Left ventricle myocardium inferior (tissue), 1 donor: ENCODE results near the gene RASA3. TPM values are rescaled to one million over a fixed set of nuclear protein-coding genes. Genes with fewer than 3 reads are reported as not detected.

ENCODE experiments used
- DNase-seq: peaks from one replicate; pipeline ENCODE4 v3.0.0-alpha.2; 2020
- H3K27ac ChIP-seq: fragments of 200-600 bp; replicated peaks from 2 replicates; pipeline ENCODE4 v1.8.0; 2021
- H3K27me3 ChIP-seq: fragments of 200-600 bp; 2 replicates; pipeline ENCODE4 v1.8.0; 2021; ENCODE audit warnings: low read depth
- H3K36me3 ChIP-seq: fragments of 200-600 bp; 2 replicates; pipeline ENCODE4 v1.8.0; 2021
- H3K4me1 ChIP-seq: fragments of 200-600 bp; 2 replicates; pipeline ENCODE4 v1.8.0; 2021
- H3K4me3 ChIP-seq: fragments of 200-600 bp; 2 replicates; pipeline ENCODE4 v1.8.0; 2021; ENCODE audit warnings: mild to moderate bottlenecking, moderate library complexity
- H3K9me3 ChIP-seq: fragments of 200-600 bp; replicated peaks from 2 replicates; pipeline ENCODE4 v1.8.0; 2021
- CTCF ChIP-seq: fragments of 200-600 bp; IDR thresholded peaks from 2 replicates; pipeline ENCODE4 v1.8.0; 2021; ENCODE audit warnings: antibody characterized with exemption, mild to moderate bottlenecking, borderline replicate concordance
- intact Hi-C: fragments of 100-400 bp; cut with micrococcal nuclease; formaldehyde crosslinking; loops from one replicate; pipeline ENCODE4 v1.11.0; 2022
- total RNA-seq: library from RNA; stranded (reverse); fragmentation: NEBNext Ultra II Directional; extraction: Animal tissue kit (Norgen Biotek cat#: 25700); gene quantifications from one replicate; pipeline ENCODE4 v1.2.1, GENCODE V29; 2021
- donor health status: DM: no; HTN: yes; CAD: no; lungs with severe emphysema.

Gene RASA3
- total RNA-seq, 1 donor from 2014 or later, result 9.5 TPM

DNA sequence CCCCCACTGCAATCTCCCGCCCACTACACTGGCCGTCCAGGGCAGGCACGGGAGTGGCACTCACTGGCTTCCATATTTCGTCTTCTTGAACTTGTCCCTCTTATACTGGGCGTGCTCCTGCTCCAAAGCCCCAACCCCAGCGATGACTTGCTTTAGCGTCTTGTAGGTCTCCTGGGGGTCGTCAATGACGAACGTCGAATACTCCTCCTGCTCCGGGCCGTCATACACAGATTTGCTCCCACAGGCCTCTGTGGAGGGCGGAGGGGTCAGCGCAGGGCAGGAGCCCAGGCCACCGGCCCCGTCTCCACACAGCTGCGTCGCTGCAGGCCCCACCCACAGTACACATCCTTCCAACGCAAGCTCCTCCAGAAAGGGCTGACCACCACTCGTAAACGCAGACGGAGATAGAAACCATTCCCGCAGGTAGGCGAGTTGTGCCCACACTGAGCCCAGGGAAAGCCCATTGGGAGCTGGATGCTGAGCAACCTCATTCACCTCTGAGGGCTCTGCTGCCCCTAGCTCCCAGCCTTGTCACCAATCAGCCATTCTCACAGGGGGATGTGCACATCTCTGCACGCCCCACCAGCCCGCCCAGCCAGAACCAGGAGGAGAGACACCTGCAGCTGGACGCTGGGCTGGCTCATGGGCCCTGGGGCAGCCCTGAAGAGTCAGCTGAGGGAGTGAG is 150.7 kb downstream of the RASA3 start:
- Histone ChIP-seq H3K27ac (no peak overlapping the region), H3K36me3 (peaks cover 38% of the 10 kb centered on the region), H3K4me1 (peaks cover 15% of the 10 kb centered on the region), H3K9me3 (no peaks in the 10 kb centered on the region), H3K4me3 (no peak overlapping the region), H3K27me3 (no peaks in the 10 kb centered on the region)
- peak; percentile 7 for DNase-seq
- no peak for TF ChIP-seq CTCF
- intact Hi-C loops, result no loop called here

- Histone ChIP-seq H3K27ac (no peak overlapping the region), H3K9me3 (no peaks in the 10 kb centered on the region), H3K27me3 (no peaks in the 10 kb centered on the region), H3K4me1 (peaks cover 15% of the 10 kb centered on the region), H3K4me3 (no peak overlapping the region), H3K36me3 (peaks cover 38% of the 10 kb centered on the region)
- intact Hi-C loops, result no loop called here
- peak; percentile 47 for DNase-seq
- TF ChIP-seq CTCF, result no peak
Measured at GRCh38 chr13:113981194-113981605, 151.2 kb downstream of the RASA3 start.

- H3K4me1 ChIP-seq, result peaks cover 15% of the 10 kb centered on the region
- H3K9me3 ChIP-seq, result no peaks in the 10 kb centered on the region
- DNase-seq, result peak; percentile 2
- no peak overlapping the region for H3K27ac ChIP-seq
- H3K27me3 ChIP-seq, result no peaks in the 10 kb centered on the region
- intact Hi-C loops, result no loop called here
- no peak for TF ChIP-seq CTCF
- H3K4me3 ChIP-seq, result no peak overlapping the region
- H3K36me3 ChIP-seq, result peaks cover 40% of the 10 kb centered on the region
Measured at GRCh38 chr13:113980489-113981064, 151.8 kb downstream of the RASA3 start.

DNA sequence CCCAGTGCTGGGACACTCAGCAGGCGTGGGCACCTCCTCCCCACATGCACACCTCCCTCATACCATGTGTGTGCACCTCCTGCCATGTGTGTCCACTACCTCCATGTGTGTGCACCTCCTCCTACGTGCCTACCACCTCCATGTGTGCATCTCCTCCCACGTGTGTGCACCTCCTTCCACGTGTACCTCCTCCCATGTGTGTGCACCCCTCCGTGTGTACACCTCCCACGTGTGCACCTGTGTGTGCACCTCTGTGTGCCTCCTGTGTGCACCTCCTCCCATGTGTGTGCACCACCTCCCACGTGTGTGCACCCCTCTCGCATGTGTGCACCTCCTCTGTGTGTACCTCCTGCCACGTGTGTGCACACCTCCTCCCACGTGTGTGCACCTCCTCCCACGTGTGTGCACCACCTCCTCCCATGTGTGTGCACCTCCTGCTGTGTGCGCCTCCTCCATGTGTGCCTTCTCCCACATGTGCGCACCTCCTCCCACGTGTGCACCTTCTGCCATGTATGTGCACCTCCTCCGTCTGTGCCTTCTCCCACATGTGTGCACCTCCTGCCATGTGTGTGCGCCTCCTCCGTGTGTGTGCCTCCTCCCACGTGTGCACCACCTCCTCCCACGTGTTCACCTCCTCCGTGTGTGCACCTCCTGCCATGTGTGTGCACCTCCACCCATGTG is 152.5 kb downstream of the RASA3 start:
- H3K27ac ChIP-seq, result no peak overlapping the region
- no peak overlapping the region for H3K4me3 ChIP-seq
- H3K4me1 ChIP-seq, result peaks cover 15% of the 10 kb centered on the region
- TF ChIP-seq CTCF, result no peak
- H3K9me3 ChIP-seq, result no peaks in the 10 kb centered on the region
- H3K27me3 ChIP-seq, result no peaks in the 10 kb centered on the region
- DNase-seq, result no peak
- intact Hi-C loops, result no loop called here
- peaks cover 46% of the 10 kb centered on the region for H3K36me3 ChIP-seq

DNA sequence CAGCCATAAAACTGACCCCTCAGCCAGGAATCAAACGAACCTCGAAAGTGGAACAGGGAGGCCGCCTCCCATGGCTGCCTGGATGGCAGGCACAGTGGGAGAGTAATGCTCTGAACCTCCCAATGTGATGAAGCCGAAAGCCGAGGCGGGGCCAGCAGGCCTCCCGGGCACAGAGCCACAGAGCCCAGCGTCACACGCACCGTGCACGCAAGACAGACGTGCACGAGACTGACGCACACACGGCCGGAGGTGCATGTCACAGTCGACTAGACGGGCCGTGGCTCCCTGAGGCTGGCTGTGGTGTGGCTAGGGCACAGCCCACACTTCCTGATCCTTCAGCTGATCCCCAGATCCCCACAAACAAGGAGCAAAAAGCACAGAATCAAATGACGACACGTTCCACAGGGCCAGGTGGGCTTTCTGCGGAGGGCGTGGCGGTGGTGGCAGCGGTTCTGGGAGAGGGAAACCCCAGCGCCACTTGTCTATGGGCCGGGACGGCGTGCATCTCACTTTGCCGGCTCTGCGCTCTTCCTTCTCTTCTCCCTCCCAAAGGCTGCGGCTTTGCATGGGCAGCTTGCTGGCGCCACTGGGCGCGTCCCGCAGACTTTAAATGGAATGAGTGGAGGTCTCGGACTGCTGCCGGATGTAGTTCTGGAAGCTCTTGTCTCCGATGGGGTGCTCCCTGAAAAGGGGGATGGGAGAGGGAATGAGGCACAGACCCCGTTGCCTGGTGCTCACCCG is 153.5 kb downstream of the RASA3 start:
- Histone ChIP-seq H3K27me3 (no peaks in the 10 kb centered on the region), H3K4me3 (no peak overlapping the region), H3K9me3 (no peaks in the 10 kb centered on the region), H3K36me3 (peaks cover 53% of the 10 kb centered on the region), H3K27ac (no peak overlapping the region), H3K4me1 (peaks cover 15% of the 10 kb centered on the region)
- intact Hi-C loops, result no loop called here
- no peak for TF ChIP-seq CTCF
- DNase-seq, result no peak
